GM13976 (cell line): Measurements from ENCODE around the gene POU2F2.

Experiments used
- DNase-seq: peaks from one replicate; pipeline ENCODE4 v3.0.0; 2012; ENCODE audit warnings: low spot score
- in situ Hi-C: fragments of 300-500 bp; cut with MboI; formaldehyde crosslinking; loops from one replicate; pipeline ENCODE4 v1.12.0; 2022; ENCODE audit warnings: low sequenced_read_pairs, mixed read lengths, inconsistent platforms; ENCODE audit not compliant: unreplicated experiment
- TF ChIP-seq, protein P1 (sequence below): IDR thresholded peaks from 2 replicates; pipeline ENCODE4 v1.5.1; 2012; ENCODE audit warnings: borderline replicate concordance, mild to moderate bottlenecking; ENCODE audit not compliant: insufficient read depth; ENCODE audit errors: extremely low read depth, missing control alignments, control extremely low read depth

Gene POU2F2

DNA sequence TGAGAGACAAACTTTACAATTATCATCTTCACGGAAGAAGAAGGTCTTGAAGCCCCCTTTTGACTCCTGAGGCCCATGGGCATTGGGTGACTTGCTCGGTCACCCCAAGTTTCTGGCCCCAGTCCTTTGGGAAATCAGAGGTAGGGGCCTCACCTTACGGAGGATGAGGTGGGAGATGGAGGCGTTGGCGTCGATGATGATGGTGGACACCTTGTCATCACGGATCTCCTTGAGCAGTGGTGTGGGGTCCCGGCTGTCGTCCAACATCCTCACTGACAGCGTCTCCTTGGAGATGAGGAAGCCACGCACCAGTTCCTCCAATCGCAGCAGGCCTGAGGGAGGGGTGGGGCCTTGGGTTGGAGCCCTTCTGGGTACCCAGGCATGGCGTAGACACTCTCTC is 73.0 kb downstream of the POU2F2 start:
- TF ChIP-seq, protein P1, sequence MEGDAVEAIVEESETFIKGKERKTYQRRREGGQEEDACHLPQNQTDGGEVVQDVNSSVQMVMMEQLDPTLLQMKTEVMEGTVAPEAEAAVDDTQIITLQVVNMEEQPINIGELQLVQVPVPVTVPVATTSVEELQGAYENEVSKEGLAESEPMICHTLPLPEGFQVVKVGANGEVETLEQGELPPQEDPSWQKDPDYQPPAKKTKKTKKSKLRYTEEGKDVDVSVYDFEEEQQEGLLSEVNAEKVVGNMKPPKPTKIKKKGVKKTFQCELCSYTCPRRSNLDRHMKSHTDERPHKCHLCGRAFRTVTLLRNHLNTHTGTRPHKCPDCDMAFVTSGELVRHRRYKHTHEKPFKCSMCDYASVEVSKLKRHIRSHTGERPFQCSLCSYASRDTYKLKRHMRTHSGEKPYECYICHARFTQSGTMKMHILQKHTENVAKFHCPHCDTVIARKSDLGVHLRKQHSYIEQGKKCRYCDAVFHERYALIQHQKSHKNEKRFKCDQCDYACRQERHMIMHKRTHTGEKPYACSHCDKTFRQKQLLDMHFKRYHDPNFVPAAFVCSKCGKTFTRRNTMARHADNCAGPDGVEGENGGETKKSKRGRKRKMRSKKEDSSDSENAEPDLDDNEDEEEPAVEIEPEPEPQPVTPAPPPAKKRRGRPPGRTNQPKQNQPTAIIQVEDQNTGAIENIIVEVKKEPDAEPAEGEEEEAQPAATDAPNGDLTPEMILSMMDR, result no peak
- DNase-seq, result no peak
- in situ Hi-C loops, result no loop called here

DNA sequence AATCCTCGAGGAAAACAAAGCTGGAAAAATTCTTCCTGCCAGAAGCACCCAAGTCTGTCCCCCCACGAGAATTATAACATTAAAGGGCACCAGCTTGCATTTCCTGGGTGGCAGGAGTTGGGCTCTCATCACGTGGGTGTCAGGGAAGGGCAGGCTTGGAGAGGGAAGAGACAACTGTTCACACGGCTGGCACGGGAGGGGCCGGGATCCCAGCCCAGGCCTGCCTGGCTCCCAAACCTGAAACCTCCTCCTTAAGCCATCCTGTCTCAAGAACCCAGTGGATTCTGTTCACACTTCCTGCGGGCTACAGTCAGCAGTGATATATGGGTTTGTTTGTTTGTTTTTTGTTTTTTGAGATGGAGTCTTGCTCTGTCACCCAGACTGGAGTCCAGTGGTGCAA is 74.4 kb downstream of the POU2F2 start:
- no peak for DNase-seq
- TF ChIP-seq, protein P1, result no peak
- in situ Hi-C loops, result no loop called here

DNA sequence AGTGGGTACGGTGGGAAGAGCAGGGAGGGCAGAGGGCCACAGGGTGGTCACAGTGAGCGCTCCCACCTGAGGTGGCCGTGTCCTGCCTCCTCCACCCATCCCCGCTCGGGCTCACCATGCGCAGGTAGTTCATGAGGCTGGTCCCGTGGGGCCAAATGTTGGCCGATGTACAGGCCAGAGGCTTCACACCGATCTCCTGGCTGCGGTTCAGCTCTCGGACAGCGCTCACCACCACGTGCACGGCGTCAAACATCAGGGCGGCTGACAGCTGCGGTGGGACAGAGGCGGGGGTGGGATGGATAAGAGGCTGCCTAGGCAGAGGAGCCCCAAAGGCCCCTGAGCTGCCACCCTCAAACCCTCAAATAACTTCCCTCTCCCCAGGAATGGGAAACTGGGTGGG is 78.0 kb downstream of the POU2F2 start:
- no peak for DNase-seq
- TF ChIP-seq, protein P1, result no peak
- in situ Hi-C loops, result no loop called here

DNA sequence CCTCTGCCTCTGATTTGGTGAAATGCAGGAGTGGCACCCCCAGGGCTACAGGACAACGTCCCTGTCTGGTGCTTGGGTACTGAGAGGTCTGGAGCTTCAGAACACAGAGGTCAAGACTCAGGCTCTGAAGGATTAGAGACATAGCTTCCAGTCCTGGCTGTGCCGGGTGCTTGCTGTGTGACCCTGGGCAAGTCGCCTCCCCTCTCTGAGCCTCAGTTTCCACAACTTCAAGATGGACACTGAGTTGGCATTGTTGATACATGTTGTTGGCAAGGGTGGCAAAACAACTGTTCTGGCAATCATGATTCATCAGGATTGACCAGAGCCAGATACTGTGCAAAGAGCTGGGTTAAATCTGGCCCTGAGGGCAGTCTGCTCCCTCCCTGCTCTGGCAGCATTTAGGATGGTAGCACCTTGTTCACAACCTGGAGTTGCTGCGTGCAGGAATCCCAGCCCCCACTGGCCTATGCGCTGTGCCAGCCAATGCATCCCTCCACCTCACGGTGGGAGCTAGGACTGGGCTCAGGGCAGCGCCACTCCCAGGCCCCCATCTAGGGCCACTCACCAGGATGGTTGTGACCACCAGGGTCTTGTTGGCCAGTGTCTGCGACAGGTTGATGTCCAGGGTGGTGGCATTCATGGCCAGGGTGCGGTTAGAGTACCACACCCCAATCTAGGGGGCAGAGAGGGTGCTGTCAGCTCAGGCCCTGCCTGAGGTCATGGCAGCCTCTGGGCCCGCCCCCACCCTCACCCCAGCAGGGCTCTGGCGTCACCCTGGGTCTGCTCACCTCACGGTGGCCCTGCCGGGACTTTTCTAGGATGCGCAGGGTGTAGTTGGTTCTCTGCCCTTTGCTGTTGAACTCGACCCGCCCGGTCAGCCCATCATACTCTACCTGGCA is 79.0 kb downstream of the POU2F2 start:
- TF ChIP-seq, protein P1, result no peak
- in situ Hi-C loops, result no loop called here
- DNase-seq, result no peak

DNA sequence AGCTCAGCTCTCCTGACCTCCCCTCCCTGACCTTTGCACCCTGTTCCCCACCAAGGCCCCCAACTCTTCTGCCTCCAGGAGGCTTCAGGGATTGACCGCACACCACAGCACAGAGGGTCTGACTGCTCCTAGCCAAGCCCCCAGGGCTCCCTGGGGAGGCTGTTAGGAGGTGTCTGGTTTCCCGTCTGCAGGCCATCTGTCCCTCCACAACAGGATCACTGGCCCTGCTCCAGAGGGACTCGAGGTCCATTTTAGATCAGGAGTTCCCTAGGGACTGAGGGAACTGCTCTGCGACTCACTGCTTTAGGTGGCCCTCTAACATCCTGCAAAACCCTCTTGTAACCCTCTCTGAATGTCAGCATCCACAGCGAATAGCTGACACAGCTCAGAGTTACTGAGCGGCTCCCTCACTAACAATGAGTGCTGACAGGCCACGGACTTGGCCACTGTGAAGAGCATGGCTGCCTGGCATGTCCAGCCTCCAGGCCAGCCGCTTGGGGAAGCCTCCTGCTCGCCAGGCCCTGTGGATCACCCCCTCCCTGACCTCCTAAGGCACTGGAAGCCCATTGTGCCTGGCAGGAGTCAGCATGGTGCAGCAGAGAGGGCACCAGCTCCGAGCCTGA is 79.9 kb downstream of the POU2F2 start:
- no peak for DNase-seq
- TF ChIP-seq, protein P1, result no peak

DNA sequence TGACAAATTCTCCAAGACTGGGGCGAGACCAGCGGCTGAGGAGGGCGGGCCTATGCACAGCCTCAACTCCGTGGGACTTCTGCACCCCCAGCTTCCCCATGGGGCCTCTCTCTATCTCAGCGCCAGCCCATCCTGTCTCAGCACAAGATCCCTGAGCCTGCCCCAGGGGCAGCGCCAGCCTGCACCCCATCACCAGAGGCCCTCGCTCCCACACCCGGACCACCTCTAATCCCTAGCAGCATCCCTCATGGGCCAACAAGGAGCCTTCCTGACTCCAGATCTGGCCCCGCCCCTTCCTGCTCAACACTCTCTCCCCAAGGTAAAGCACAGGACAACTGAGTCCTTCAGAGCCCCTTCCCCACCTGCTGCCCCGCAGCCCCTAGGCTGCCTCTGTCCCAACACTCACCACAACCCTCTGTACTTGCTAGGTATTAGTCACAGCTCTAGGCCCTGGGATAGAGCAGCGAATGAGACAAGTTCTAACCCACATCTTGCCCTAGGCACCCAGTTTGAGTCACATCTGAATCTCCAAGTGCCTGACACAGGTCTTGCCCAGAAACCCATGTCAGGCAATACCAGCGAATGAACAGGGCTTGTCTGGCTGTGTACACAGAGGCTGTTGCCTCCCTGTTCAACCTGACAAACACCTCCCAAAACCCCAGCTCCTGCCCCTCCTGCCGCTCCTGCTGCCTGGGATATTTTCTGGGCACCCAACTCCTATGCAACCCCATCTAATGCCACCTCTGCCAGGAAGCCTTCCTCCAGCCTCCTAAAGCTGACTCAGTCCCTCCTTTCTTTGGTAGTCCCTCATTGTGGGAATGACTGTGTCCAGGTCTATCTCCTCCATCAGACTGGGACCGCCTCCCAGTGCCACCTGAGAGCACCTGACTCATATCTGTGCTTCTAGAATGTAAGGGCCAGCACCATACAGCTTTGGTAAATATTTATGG is 80.8 kb downstream of the POU2F2 start:
- TF ChIP-seq, protein P1, result no peak
- no peak for DNase-seq
- in situ Hi-C loops, result no loop called here

More for the DNA sequence above, 79.9 kb downstream of the POU2F2 start:
- in situ Hi-C loops, result no loop called here
